Fibroblast of skin of left quadriceps (primary cell): ENCODE data around the gene MAPKAP1.
A peak's percentile ranks its signal among the peaks of the same experiment; 100 is the strongest.

Experiments
- DNase-seq, 2 experiments: peaks; one replicate each; pipeline ENCODE4 v3.0.0-alpha.2; 2013; ENCODE audit warnings: low read depth in 2 of 2

The MAPKAP1 gene

DNA sequence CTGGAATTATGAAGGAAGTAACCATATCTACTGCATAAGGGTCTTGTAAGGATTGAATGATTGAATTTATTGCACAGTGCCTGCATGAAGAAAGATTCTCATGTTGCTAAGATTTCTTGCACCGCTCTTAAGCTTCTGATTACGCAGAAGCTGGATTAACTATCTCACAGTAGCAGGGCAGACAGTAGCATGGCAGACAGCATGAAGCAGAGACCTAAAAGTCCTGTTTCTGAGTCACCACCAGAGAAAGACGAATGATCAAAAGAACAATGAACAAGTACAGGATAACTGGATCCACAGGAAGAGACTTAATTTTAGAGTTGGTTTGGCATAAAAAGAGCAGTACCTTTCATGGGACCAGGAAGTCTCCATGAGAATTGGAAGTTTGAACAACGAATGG lies 142.4 kb downstream of the MAPKAP1 start:
- no peak for DNase-seq

DNA sequence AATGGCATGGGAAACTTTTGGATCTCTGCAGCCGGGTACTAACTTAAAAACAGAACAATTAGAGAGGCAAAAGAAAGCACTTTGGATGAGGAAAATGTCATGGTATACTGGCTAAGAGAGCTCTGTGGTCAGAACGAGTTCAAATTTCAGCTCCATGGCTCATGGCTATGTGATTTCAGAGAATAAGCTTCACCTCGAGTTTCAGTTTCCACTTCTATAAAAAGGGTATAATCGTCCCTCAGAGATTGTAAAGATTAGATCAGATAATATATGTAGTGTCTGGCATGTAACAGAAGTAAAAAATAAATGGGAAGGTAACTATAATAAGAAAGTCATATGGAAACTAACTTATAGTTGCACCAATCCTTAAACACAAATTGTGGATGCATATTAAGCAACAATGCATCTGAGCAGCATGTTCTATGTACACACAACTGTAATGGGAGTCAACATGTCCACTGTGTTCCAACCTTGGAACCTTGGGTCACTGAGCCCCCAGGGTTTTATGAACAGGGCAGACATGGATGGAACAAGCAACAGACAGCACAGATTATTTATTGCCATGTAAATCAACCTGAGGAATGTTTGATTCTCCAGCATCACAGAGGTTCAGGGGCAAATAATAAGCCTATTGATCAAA lies 145.4 kb downstream of the MAPKAP1 start:
- no peak for DNase-seq

DNA sequence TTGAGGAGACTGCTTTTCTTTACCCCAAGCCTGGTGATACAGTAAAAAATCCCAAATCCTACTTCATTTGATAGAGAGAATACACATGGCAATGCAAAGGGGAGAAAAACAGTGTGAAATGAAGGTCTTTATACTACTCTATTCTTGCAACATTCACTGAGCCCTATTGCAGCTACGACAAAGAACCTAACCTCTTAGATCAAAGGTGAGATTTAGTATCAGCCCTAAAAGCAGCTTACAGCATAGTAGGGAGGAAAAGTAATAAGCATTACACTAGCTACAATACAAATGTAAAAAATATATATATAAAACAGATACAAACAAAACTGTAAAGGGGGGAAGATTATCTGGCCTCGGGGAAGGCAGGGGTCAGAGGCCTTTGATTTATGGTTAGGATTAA lies 147.1 kb downstream of the MAPKAP1 start:
- no peak for DNase-seq

DNA sequence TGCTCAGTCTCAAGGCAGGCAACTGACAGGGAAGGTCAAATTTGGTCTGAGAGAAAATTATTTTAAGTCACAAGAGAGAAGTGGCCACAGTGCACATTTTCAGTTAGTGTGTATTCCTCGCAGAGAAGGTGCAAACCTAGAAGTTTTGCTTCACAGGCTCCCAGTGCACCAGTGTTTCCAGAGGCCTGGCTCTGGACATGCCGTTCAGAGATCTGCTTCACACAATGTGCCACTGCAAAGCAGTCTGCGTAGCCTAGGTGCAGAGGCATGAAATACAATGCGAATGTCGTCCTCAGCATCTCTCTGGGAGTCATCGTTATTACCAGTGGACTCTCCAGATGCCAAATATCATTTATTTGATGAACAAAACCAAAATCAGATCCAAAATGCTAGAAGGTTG lies 147.8 kb downstream of the MAPKAP1 start:
- no peak for DNase-seq

DNA sequence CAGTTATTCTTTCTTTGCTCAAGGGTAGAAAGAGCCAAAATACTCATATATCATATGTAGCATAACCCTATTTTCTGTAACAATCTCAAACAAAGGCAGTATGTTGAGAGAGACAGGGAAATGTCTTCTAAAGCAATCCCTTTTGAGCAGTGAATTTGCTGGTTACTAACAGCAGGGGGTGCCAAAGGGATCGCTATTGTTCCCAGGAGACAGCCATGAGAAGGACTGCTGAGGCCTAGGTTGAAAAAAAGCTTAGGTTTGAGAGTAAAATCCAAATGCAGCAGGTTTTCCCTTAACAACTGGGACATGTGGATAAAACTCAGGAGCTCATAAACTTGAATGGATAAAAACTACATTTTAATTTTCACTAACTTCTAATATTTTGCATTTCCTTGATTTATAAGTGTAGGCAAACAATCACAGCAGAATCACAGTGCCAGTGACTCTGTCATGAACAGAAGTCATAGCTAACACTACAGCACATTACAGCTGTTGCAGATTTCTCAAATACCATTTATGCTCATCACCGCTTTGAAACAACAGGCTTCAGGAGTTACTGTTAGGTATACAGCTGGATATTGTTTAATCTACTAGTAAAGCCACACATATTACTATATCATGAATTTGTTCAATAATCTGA lies 148.4 kb downstream of the MAPKAP1 start:
- DNase-seq, result peak; percentile 51 to 59

DNA sequence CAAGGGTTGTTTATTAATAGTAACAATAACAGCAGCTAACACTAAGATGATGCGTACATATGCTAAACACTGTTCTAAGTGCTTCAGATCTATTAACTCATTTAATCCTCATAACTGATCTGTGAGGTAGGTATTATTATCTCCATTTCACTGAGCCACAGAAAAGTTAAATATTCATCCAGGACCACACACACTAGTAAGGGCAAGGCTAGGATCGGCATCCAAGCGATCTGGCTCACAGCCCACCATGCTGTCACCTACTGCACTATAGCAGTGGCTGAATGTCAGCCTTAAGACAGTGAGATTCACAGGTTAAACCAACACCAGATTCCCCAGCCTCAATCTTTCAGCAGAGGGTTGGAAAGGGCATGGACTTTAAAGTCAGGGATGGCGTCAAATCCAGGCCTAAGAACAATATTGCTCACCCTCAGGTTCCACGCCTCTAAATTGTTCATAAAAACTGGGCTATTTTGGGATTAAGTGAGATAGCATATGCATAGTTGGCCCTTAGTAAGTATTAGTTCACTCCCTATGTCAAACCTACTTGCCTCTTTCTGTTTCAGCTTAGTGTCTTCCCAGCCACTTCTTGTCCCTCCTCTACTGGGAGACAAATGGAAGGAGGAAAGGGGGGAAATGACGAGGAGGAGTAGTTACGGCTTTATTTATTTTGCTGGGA lies 150.8 kb downstream of the MAPKAP1 start:
- DNase-seq, result no peak

DNA sequence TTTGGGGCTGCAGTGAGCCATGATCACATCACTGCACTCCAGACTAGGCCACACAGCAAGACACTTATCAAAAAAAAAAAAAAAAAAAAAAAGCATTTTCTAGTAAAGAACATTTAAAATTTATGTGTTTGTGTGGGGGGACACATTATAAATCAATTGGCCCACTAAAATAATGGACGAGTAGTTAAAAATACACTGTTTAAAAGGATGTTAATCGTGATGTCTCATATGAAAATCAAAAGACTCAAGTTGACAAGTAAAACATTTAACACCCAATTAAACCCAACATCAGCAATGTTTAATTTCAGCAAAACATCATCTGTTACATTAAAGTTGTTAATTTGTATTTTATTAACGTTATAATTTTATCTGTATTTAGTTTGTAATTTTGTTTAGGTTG lies 152.3 kb downstream of the MAPKAP1 start:
- DNase-seq, result no peak

DNA sequence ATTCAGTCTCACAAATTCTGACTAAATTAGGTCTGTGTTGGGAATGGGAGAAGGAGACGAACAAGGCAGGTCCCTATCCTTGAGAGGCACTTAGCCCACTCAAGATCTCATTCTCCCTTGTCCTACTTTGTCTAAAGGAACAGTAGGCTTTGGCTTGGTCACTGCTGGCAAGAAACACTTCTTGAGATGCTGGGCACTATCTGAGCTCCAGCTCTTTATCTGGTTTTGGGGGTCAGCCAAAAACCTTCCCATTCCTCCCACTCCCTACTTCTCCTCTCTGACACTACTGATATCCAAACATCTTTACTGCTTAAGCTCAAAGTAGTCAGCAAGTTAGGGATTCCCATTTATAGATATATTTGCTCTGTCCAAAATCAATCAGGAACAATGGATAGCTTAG lies 155.2 kb downstream of the MAPKAP1 start:
- DNase-seq, result no peak

DNA sequence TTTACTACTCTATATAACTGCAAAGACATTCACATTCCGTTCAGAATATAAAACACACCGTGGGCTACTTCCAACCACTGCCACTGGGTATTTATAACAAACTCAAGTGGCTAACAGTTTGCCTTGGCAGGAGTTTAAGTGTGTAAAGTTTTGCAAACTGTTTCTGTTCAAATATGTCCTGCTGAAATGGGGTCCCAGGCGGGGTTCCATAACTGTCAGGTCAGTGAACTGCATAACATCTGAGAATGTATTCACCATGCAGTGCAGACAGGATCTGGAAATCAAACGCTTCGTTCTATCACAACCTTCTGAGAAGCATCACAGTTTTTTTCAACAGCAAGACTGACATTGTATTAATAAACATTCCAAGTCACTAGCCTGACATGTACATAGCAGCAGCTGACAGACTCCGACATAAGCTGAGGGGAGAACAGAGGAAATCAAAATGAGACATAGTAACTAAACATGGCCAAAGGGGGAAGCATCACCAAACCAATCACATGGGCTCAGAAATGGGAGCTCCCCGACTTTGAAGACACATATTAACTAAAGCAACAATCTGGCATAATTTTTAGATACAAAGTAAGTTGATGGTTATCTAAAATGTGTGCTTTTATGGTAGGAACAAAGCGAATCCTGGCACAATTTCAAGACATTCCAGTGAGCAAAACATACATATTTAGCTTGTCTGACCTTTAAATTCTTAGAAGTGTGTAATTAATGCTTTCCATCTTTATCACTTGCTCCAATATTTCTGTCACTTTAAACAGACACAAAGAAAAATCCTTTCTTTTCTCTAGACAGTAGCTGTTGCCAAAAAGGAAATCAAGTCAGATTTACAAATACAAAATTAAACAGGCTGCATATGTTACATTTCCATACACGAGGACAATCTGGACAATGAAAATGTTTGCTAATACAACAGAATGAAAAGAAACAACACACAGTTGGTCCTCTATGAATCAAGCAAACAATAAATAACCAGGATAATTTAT lies 156.8 kb downstream of the MAPKAP1 start:
- DNase-seq, result peak; percentile 49 to 51

DNA sequence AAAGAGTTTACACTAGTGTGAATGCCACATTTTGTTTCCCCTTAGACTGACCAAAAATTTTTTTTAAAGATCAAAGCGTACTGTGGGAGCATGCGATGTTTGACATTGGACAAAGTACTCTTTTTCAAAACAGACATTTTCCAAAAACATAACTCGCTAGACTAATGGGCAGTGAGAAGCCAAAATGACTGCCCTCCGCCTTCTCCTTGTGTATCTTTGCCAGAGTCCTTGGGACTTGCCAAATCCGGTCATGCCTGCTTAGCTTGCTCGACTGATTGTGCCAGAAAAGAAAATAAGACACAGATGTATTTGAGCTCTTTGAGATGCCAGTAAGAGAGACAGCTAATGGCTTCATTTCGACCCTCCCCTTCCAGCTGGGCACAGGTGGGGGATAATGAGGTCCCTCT lies 157.5 kb downstream of the MAPKAP1 start:
- no peak for DNase-seq

DNA sequence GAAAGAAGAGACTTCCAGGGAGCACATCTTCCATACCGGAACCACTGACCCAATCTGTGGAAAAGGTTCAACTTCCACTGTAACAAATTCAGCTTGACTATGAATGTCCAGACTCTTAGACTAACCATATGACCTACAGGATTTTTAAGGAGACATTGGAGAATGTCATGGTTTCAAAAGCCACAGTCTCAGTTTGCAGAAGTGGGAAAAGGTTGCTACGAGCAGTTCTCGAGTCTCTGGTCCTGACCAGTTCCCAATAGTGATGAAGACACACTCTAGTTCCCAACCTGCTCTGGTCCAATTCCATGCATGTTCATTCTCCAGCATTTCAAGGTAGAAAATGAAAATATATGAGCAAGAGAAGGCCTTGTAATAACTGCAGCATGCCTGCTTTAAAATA lies 158.0 kb downstream of the MAPKAP1 start:
- DNase-seq, result no peak

DNA sequence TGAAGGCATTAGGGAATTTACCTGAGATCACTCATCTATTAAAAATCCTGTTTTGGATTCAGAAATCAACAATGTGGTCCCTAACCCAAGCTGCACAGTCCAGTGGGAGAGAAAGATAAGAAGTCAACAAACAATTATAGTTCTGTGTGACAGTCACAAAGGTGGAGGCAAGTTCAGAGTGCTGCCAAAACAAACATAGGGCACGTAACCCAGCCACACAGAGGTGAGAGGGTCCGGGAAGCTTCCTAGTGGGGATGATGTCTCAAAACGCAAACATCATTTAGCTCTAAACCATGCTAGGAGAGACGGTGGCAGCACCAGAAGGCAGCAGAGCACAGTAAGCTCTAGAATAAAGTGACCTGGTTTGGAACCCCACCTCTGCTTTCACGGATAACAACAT lies 158.9 kb downstream of the MAPKAP1 start:
- DNase-seq, result no peak

DNA sequence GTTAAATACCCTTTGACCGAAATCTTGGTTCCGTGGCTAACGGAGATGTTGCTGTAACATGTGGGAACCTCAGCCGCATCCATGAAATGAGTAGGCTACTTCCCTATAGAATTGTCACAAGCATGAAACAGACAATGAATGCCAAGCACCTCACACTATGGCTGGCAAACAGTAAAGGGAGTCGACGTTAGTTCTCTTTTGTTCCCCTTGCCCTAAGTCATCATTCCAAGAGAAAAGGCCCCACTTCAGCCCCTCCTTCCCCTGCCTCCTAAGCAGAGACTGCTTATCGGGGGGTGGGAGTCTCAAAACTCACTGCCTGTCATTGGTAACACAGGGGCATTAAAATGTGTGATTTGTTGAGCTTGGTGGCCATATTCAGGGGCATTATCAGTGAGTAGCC lies 159.6 kb downstream of the MAPKAP1 start:
- DNase-seq, result no peak

DNA sequence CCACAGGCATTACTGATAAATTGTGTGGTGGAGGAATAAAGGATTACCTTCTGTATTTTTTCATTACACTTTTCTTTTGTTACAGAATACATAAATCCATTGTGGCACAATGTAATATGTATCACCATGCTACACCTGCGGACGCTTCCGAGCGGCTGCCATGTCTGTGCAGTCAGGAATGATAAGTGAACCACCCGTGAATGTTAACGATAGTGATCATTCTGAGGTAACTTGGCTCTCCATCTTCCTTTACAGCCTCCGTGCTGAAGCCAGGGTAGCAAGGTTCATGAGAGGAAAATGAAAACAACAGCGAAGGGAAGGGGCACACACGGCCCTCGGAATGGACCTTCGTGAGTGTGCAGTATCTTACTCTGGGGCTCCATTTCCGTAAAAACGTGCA lies 161.2 kb downstream of the MAPKAP1 start:
- no peak for DNase-seq

DNA sequence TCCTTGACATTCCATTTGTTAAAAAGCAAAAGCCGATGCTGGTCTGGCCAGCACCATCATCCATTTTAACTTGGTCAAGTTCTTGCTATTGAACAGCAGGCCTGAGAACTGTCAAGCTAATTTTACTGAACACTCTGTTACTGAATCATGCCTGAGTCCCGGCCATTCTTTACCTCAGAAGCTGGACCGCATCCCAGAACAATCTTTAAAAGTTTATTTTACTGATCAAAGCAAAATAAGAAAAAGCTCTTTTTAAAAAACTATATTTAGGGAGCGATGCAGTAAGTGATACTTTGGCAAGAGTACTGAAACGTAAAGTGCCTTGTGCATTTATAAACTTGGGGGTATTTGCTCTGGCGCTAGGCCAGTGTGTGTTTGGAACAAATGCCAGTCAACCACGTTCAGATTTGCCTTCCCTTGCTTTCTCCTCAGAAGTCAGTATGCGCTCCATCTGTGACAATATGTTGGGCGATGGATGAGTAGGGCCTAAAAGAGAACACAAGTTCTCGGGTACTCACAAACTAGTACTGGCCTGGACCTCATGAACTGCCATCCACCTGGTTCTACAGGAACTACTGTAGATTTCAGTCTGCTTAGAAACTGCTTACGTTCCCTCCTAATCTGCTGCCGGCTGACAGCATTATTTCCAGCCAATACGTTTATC lies 161.9 kb downstream of the MAPKAP1 start:
- DNase-seq, result peak in 1 of 2 experiments; percentile 42

DNA sequence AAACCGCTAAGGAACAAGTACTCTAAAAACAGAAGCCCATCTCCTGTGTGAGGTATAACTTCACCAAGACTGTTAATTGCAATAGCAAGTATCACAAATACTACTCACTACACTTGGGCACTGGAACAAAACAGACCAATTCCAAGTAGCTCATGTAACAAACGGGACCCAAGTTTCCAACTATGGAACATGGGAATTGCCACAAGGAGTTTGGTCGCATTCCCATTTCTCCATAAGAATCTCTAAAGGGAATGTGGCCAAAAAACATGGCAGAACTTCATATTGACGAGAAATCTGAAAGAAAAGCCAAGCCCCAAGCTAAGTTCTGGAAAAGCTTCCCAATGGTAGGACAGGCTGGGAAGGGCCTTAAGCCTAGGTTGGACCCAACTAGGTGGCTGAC lies 162.5 kb downstream of the MAPKAP1 start:
- DNase-seq, result no peak

DNA sequence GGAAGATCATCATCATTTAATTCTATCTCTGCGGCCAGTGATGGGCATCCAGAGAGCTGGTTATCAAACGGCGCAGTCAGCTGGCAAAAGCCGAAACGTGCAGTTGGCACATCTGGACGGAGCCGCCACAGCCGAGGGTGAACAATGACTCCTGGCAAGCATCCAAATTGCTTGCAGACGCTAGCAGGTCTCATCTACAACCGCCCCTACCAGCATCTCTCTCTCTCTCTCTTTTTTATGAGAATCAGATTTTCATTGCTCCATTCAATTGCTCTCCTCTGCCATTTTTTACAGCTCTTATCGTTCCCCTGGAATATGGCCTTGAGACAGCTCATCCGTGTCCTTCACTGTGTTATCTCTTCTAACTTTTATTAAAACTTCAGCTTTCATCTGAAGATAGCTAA lies 165.2 kb downstream of the MAPKAP1 start:
- no peak for DNase-seq

DNA sequence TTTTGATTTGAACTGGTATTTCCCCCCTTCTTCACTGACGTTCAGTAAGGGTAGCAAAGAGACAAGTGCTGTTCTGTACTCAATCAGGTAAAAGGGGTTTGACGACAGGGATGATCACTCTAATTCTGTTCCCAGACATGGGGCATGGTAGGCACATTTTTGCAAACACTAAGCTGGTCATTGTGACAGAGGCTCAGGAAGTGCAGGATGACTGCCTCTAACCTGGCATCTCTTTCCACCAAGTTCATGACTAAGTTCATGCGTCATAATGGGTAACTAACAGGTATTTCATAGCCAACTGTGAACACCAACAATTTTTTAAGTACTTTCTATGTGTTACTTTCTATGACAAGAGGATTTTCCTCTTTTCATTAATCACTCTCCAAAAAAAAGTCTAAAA lies 166.5 kb downstream of the MAPKAP1 start:
- no peak for DNase-seq

DNA sequence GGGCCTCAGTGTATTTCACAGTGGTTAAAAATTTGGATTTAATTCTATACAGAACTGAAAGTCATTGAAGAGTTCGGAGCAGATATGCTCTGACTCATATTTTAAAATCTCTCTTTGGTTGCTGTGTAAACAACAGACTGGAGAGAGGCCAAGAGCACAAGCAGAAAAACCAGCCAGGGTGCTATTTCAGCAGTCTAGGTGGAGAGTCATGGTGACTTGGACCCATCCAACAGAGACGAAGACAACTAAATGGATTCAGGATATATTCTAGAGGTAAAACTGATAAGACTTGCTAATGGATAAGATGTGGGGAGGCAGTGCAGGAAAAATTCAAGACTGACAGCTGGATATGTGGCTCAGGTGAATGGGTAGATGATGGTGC lies 168.9 kb downstream of the MAPKAP1 start:
- peak; percentile 77 to 80 for DNase-seq

DNA sequence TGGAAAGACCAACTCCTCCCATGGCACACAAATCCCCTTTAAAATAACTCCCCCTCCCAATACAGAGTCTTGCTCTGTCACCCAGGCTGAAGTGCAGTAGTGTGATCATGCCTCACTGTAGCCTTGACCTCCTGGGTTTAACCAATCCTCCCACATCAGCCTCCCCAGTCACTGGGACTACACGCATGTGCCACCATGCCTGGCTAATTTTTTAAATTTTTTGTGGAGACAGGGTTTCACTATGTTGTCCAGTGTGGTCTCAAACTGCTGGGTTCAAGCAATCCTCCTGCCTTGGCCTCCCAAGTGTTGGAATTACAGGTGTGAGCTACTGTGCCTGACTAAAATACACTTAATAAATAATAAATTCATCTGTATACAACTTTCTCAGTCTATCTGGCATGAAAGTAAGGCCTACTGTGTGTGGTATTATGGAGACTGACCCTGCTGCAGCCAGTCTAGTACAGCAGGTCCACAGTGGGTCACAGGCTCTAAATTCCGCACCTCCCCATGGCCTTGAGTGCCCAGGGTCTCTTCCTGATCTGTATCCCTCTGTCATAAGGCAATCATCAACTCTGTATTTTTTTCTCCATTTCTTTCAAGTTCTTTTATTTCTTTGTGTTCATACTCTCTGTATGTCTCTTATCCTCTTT lies 169.4 kb downstream of the MAPKAP1 start:
- DNase-seq, result no peak

DNA sequence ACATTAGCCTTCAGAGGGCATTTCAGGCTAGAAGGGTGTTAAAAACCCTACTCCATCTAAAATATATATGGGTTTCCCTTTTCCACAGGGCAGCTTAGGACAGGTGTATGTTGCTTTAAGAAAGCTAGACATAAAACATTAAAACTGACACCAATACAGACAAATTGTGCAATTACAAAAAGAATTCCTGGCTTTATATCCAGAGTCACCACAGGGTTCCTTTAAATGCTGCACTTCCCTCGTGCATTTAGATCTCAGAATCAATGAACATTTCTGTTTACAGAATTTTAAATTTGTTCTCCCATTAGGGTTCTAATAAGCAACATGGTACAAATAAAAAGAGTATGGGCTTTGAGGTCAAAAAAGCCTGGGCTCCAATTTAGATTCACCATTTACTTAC lies 170.2 kb downstream of the MAPKAP1 start:
- DNase-seq, result no peak
